HG03108 (cell line): Measurements from ENCODE around the gene LRRN2.
"Not testable (repeated sequence)": the region's sequence is repeated elsewhere in the genome, so short reads cannot be mapped to it uniquely, and the experiment has no call there.

Experiments used
- ATAC-seq: cut with Tn5 transposase; IDR thresholded peaks from one replicate; pipeline ENCODE4 v1.9.1; 2021; ENCODE audit warnings: moderate library complexity; ENCODE audit not compliant: unreplicated experiment

The LRRN2 gene

GRCh38 chr1:204633665-204634064, 51.9 kb downstream of the LRRN2 start:
- no peak for ATAC-seq

DNA sequence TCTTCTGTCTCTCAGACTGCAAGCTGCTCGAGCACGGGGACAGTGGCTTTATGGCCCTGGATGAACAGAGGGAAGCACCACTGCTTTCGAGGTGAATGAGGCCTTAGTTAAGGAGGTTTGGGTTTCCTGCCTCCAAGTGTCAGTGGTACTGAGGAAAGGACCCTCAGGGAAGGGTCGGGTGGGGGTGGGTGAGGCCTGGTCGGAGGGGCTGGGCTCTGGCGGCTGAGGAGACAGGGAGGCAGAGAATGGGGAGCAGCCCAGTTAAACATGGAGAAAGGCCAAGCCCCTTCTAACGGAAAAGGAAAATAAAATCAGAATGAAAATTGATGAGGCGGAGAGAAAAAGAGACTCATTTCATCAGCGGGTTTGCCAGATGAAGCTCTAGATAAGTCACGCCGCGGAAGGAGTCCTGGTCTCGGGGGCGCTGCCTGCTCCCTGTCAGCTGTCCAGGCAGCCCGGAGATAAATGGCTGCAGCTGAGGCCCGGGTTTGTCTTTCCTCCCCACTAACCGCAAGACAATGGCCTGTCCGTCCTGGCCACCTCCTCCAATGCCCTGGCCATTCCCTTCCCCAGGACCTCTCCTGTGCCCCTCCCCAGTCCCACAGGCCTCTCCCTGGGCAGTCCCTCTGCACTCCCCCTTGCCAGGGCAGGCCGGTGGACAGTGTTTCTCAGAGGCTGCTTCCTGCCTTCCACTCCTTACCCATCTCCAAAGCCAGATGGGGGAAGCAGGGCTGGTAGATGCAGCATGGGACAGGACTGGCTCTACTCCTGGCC, 55.2 kb downstream of the LRRN2 start:
- no peak for ATAC-seq

DNA sequence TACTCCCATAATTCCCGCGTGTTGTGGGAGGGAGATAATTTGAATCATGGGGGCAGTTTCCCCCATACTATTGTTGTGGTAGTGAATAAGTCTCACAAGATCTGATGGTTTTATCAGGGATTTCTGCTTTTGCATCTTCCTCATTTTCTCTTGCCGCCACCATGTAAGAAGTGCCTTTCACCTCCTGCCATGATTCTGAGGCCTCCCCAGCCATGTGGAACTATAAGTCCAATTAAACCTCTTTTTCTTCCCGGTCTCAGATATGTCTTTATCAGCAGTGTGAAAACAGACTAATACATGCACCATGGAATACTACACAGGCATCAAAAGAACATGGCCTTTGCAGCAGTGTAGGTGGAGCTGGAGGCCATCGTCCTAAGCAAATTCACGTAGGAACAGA, 56.1 kb downstream of the LRRN2 start:
- ATAC-seq: not testable (repeated sequence)

DNA sequence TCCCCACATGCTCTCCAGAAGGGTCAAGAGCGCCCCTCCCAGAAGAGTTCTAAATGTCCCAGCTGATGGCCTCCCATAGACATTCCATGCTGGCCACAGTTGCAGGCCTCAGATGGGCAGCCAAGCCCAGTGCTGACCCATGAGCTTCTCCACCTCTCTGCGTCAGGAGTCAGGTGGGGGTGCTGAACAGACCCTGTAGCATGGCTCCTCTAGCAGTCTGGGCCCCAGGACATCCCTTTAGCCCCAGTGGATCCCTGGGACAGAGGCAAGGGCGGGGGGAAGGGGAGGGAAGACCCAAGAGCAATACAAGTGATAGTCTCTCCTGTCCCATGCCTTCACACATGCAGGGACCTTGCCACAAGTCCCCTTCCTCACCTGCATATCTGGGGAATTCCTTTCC, 56.7 kb downstream of the LRRN2 start:
- no peak for ATAC-seq

DNA sequence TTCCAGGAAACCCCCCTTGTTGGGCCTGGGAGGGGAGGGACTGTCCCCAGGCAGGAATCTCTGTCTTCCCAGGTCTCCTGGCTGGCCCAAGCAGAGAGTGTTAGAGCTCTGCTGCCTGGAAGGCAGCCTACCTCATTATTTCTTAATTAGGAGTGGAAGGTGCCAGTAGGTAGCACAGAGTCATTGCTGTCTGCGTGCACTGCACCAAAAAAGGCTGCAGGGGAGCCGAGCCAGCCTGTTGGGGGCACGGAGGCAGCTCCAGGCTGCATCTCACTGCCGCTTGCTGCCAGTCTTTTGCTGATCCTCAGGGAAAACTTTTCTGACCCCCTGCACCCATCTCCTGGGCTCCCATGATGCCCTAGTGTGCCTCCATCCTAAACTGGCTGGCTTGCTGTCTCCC, 58.1 kb downstream of the LRRN2 start:
- no peak for ATAC-seq

DNA sequence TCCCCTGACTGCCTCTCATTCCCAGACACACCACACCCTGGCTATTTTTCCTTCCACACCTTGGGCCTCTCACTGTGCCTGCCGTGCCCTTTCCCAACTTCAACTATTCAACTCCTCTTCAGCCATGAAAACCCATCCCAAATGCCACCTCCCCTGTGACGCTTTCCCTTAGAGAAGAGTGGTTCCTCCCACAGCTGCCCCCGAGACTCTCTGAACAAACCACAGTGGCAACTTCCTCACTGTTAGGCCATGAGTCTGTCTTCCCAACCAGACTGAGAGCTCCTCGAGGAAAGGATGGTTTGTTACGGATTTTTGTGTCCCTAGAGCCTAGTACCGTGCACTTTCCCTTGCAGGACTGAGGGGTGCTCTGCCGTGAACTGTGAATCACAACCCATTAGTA, 59.2 kb downstream of the LRRN2 start:
- no peak for ATAC-seq

DNA sequence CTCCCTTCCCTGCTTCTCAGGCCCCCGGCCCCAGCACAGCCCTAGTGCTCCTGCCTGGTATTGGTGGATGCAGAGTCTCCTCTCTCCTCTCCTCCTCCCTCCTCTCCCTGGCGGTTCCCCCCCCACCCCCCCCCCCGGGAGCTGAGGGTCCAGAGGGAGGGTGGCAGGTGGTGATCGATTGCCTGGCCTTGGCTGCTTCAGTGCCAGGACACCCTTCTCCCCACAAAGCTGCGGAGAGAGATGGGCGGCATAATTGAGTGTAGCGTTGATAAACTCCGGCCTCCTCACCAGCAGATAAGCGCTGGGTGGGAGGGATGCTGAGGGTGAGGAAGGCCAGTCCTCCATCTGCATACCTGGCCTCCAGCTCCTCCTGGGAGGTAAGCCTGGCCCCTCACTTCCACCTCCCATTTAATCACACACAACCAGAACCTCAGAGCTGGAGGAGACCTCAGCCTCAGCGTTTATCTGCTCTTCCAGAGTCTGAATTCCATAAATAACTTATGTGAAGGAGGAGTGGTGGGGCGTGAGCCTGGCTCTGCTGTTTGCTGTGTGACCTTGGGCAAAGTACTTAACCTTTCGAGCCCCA, 60.8 kb downstream of the LRRN2 start:
- ATAC-seq: no peak

DNA sequence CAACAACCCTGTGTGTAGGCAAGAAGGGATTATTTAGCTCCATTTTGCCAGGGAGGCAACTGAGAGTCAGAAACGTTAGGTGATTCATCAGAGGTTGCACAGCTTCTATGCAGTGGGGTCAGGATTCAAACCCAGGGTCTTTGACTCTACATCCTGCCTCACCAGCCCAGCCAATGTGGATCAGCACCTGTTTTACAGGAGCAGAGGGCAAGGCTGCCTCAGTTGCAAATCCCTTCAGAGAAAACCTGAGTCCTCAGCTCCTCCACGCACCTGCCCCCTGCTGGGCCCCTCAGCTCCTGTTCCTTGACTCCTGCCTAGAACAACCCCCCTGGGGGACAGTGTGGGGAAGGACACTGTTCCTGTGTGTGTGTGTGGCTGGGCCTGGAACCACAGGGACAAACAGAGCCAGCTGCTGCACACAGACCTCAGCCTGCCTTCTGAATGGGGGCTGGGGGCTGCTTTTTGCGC, 61.6 kb downstream of the LRRN2 start:
- ATAC-seq: no peak

DNA sequence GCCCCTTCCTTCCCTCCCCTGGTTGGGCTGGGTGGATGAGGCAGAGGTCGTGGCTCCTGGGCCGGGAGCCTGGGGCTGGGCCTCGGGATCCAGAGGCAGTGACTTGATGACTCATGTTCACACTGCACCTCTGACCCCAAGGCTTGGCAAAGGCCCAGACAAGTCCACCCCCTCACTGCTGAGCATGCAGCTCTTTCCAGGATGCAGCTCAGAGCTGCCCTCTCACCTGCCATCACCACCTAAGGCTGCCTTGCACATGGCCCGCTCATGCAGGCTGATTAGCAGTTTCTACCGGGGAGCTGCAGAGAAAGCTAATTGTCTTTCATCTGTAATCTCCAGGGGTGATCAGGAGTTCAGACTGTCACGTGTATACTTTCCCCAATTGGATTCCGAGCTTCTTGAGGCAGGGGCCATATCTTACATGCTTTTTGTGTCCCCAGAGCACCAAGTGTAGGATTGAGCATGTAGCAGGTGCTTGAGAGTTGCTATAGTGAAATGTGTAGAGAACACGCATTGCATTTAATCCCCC, 62.1 kb downstream of the LRRN2 start:
- no peak for ATAC-seq

GRCh38 chr1:204621996-204622395, 63.5 kb downstream of the LRRN2 start:
- no peak for ATAC-seq

DNA sequence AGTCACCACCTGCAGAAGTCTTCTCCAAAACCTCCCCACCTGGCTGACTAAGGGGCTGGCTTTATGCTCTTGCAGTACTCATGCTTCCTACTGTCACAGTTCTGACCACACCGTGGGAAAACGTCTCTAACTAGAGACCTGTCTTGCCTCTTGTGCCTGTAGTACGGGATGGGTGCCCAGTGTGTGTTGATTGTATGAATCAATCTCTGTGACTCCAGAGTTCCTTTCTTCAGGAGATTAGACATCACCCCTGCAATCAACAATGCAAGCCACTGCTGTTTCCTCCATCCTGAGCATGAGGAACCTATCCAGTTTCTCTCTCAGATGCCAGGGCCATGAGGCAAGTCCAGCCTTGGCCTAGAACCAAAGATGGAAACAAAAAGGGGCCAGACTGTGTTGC, 64.1 kb downstream of the LRRN2 start:
- ATAC-seq: no peak

GRCh38 chr1:204619721-204620120, 65.8 kb downstream of the LRRN2 start:
- ATAC-seq: no peak

DNA sequence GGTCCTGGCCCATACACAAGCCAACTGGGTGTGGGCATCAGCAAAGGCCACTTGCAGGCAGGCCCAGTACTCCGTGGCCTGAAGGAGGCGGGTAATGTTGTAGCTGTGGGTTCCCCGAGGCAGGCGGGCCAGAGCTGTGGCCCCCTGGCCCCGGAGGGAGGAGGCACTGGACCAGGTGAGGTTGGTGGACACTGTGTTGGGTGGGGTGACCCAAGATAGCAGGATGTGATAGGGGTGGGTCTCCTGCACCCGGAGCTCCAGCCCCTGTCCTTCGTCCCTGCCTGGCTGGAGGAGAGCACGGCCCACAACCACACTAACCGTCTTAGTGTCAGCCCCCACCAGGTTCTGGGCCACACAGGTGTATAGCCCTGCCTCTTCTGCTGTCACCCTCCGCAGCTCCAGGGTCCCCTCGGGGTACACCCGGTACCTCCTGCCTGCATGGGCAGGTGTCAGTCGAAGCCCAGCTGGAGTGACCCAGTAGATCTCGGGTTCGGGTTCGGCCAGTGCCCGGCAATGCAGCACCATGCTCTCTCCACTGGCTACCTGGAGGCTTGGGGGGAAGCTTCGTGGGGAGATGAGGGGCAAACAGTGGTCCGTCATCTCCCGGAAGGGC, 67.3 kb downstream of the LRRN2 start:
- ATAC-seq: no peak

DNA sequence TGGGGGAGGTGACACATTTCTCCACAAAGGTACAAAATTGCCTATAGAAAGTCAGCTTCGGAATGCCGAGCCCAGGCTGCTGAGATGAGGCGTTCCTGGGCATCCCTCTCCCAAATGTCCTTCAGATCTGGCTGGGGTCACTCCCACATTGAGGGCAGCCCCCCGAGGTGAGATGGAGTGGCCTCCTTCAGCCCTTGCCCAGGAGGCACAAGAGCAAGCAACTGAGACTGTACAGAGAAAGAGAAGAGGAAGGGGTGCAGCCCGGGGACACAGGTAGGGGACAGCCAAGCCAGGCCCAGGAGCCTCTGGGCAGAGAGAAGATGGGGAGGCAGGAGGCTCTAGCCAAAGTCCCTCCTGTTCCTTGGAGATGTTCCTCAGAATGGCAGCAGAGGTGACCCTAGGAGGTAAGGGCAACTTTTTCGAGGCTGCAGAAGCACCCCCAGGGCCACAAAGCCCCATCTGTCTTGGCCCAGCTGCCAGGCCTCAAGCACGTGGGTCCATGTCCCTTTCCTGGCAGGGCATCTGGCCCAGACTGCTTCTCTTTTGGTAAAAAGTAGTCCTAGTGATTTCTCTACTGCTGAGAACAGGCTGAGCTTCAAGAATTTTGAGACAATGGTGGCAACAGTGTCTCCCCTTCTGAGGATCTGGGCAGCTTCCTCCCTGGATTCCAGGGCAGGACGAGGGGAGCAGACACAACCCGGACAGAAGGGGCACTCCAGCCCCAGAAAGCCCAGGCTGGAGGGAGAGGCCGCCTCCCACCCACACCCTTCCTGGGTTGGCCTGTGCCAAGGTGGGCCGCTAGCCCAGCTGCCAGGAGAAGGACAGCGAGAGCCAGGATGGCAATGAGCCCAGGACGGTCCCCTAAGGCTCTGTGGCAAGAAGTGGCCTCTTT, 68.0 kb downstream of the LRRN2 start:
- no peak for ATAC-seq

DNA sequence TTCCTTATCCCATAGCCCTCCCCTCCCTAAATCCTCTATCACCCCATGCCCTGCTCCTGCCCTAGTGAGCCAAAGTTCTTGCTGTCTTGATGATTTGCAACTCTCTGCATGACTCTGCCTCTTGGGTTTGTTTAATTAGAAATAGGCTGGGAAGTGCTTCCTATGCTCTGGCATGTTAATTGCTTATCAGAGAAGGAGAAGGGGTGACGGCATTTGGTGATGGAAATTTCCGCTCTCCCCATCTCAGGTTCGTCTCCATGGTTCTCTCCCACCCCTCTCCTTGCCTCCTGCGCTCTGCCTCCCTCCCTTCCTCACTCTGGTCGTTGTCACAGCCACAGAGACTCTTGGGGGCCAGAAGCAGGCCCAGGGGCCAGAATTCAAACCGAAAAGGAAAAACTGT, 68.9 kb downstream of the LRRN2 start:
- ATAC-seq: no peak

GRCh38 chr1:204615881-204616280, 69.7 kb downstream of the LRRN2 start:
- ATAC-seq: no peak

GRCh38 chr1:204613636-204614035, 71.9 kb downstream of the LRRN2 start:
- no peak for ATAC-seq

DNA sequence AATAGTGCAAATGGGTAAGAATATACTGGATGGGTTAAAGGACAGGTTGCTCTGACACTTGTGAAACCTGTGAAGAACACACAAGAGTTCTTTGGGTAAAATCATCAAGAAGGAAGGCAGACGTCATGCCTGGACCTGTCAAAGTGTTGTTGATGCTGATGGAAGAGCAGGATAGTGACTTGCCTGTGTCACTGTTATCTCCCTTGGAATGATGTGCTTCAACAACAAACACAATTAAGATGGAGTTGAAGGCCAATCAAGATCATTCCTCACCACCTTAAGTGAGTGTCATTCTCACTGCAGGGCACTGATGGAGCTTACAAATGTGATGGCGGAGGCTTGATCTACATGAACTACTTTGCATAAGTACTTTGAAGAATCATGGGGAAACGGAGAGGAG, 73.2 kb downstream of the LRRN2 start:
- no peak for ATAC-seq

DNA sequence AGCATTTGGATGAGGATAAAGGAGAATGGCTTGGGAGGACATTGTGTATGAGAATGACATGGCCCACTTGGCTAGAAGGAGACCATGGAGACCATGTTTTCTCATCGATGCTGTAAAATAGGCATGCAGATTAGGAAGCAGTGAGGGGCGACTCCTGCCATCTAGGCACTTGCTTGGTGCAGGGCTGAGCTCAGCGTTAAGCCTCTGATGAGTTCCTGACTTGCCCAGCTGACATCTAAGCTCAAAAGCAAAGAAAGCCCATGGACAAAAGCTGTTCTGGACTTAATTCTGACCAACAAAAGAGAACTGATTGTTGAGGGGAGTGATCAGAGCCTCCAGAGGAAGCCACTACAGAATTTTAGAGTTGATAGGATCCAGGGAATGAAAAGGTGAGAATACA, 74.5 kb downstream of the LRRN2 start:
- no peak for ATAC-seq

DNA sequence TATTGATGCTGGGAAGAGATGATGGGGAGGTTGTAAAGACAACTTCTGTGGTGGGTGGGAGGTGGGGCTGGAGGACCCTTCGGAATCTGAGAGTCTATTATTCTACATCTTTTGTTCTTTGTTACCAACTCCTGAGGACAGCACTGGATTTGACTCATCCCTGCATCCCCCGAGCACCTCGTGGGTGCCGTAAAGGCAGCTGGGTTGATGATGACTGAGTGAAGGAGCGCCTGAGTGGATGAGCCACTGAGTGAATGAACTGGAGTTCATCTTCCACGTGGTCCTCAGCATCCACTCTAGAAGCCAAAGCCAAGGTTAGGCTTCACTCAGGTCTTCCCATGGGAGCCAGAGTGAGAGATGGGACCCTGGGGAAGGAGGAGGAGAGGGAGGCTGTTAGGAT, 77.6 kb downstream of the LRRN2 start:
- no peak for ATAC-seq

DNA sequence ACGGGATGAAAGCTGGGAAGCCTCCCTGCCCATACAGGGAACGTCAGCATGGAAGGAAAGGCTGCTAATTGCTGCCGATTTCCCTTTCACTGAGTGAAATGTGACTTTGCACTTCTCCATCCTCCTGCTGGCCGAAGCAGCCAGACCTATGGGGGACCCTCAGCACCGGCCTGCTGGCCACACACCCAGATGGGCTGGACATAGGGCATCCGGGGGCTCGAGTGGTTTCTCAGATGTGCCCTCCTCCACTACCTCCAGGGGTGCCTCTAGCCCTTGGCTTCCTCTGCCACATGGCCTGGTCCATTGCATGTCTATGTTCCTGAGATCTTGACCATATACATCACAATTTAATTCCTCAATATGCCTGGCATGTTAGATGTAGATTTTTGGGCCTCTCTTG, 79.7 kb downstream of the LRRN2 start:
- no peak for ATAC-seq
